Endometrial microvascular endothelial cells (primary cell): Measurements from ENCODE around the gene CLCN5. TPM values are rescaled to one million over a fixed set of nuclear protein-coding genes. Genes with fewer than 3 reads are reported as not detected.

Experiments used
- in situ Hi-C: cut with HindIII; loops from 2 replicates; pipeline ENCODE4 v1.10.0; 2017; ENCODE audit warnings: low sequenced_read_pairs, low pct_unique_long_range_greater_than_20kb; ENCODE audit errors: inconsistent ontology term
- total RNA-seq: library from RNA; depleted of rRNA; stranded (reverse); fragments of >200 nt; gene quantifications from one replicate; pipeline ENCODE4 v1.2.3, GENCODE V29; 2015; ENCODE audit errors: inconsistent ontology term

Gene CLCN5
- total RNA-seq, 1 donor from 2014 or later: 12.2 TPM

GRCh38 chrX:49925176-49925575, 2.8 kb downstream of the CLCN5 start:
- in situ Hi-C loops: no loop called here

GRCh38 chrX:49930039-49930438, 7.6 kb downstream of the CLCN5 start:
- in situ Hi-C loops: no loop called here

- in situ Hi-C loops: no loop called here
Measured at GRCh38 chrX:49932791-49933190, 10.4 kb downstream of the CLCN5 start.

- in situ Hi-C loops: no loop called here
Measured at GRCh38 chrX:49934148-49934547, 11.8 kb downstream of the CLCN5 start.

- in situ Hi-C loops: no loop called here
Measured at GRCh38 chrX:49934729-49935128, 12.3 kb downstream of the CLCN5 start.

GRCh38 chrX:49947781-49948180, 25.4 kb downstream of the CLCN5 start:
- in situ Hi-C loops: no loop called here

GRCh38 chrX:49949961-49950360, 27.6 kb downstream of the CLCN5 start:
- in situ Hi-C loops: no loop called here

GRCh38 chrX:49951524-49952193, 29.3 kb downstream of the CLCN5 start:
- in situ Hi-C loops: no loop called here

- in situ Hi-C loops: no loop called here
Measured at GRCh38 chrX:49956313-49956712, 33.9 kb downstream of the CLCN5 start.

- in situ Hi-C loops: no loop called here
Measured at GRCh38 chrX:49958727-49959485, 36.5 kb downstream of the CLCN5 start.

GRCh38 chrX:49959602-49960001, 37.2 kb downstream of the CLCN5 start:
- in situ Hi-C loops: no loop called here

GRCh38 chrX:49960061-49960460, 37.7 kb downstream of the CLCN5 start:
- in situ Hi-C loops: no loop called here

- in situ Hi-C loops: no loop called here
Measured at GRCh38 chrX:49970674-49971073, 48.3 kb downstream of the CLCN5 start.

GRCh38 chrX:49972328-49972860, 50.0 kb downstream of the CLCN5 start:
- in situ Hi-C loops: no loop called here

- in situ Hi-C loops: no loop called here
Measured at GRCh38 chrX:49976682-49977197, 54.3 kb downstream of the CLCN5 start.

- in situ Hi-C loops: no loop called here
Measured at GRCh38 chrX:49977319-49978090, 55.1 kb downstream of the CLCN5 start.

GRCh38 chrX:49978176-49978575, 55.8 kb downstream of the CLCN5 start:
- in situ Hi-C loops: no loop called here

- in situ Hi-C loops: no loop called here
Measured at GRCh38 chrX:49986058-49986457, 63.7 kb downstream of the CLCN5 start.

GRCh38 chrX:49987651-49988050, 65.3 kb downstream of the CLCN5 start:
- in situ Hi-C loops: no loop called here
